Measurements from ENCODE around the gene TSNAXIP1. TPM values are rescaled to one million over a fixed set of nuclear protein-coding genes. Genes with fewer than 3 reads are reported as not detected.

Gene TSNAXIP1
- total RNA-seq, 2 donors from 2014 or later, result 0.39 to 0.86 TPM

DNA sequence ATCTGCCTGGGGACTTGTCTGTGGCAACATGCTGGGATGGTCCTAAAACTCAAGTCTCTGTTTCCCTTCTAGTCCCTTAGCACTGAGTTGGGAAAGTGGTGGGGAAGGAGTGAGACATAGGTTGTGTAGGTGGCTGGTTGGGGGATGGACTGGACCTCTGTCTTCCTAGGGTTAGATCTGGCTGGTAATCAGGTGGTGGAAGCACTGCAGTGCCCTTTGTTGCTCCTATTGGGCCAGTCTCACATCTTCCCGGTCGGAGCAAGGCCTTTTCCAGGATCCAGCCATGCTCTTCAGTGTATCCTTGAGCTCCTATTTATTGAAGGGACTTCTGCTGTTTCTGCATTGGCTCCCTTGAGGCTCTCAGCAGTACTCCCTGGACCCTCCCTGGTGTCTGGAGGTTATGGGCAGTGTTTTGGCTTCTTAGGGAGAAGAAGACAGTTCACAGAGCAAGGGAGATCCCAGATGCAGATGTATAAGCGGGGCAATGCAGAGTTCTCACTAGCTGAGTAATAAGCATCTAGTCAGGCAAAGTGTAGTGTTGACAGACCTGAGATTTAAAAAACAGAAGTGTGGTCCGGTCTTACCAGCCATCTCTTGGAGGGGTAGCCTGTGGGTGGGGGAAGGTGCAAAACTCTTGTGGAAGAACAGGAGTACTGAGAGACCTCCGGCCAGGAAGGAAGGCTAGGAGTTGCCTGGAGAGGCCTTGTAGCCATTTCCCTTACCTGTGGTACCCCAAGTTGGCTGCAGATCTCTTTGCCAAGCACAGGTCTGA is 38.8 kb downstream of the TSNAXIP1 start:
- no peaks in the 10 kb centered on the region for H3K9me3 Mint-ChIP-seq
- H3K36me3 Mint-ChIP-seq (ENCODE audit: insufficient read depth in 2 of 2), result peaks cover 5% of the 10 kb centered on the region in 2 donors
- peaks cover 62% of the 10 kb centered on the region for H3K4me1 Mint-ChIP-seq (ENCODE audit: low read depth)
- no peaks in the 10 kb centered on the region for H3K27me3 Mint-ChIP-seq (ENCODE audit: low read depth)
- no peak for ATAC-seq (replicated peaks in 1 of 2)
- DNase-seq, result no peak
- peak overlapping the region; percentile 98 to 100 for H3K4me3 Mint-ChIP-seq
- peak overlapping the region; percentile 95 for H3K27ac Mint-ChIP-seq

DNA sequence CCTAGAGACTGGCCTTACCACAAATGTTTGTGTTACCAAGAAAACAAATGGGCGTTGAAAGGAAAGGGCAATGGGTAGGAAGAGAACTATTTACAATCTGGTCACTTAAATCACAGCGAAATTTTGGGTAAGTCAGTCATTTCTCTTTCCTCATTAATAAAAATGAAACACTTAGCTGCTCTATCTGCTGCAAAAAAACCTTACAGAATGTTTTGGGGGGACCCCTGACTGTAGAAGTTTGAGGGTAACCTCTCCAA is 39.3 kb downstream of the TSNAXIP1 start:
- H3K4me1 Mint-ChIP-seq (ENCODE audit: low read depth), result peaks cover 62% of the 10 kb centered on the region
- peaks cover 5% of the 10 kb centered on the region in 2 donors for H3K36me3 Mint-ChIP-seq (ENCODE audit: insufficient read depth in 2 of 2)

DNA sequence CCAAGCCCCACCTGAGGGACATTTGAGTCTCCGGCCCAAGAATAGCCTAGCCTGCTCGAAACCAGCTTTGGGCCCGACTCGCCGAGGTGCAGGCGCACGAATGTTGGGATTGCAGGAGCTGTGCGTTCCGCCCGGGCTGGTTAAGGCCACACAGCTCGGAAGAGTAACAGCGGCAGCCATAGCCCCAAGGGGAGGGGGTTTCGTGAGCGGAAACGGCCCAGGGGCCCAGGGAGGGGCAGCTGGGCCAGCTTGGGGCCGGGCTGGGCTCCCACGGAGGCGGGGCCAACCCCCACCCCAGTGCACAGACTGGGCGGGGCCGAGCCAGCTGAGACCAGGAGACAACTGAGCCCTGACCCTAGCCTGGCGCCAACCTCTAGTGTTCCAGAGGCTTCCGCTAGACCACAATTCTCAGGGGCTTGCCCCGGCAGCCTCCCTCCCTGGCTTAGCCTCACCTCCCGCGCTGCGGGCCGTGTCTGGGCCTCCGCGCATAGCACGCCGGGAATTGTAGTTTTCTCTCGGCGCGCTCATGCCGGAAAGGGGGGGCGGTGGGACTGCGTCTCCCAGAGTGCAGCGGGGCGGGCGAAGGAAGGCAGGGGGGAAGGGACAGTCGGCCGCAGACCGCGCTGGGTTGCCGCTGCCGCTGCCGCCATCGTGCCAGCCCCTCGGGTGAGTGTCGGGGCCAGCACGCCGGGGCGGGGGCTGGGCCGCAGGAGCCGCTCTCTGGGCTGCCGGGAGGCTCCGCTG is 39.8 kb downstream of the TSNAXIP1 start, which contains the start of gene NUTF2:
Gene NUTF2 (plus strand): TSS at position 614 of the 744 bp plus-strand sequence. CDS start 18,198 bp downstream, outside the sequence.
- ATAC-seq (replicated peaks in 1 of 2) (peak; percentile 72 to 73), DNase-seq (peak; percentile 97)
- peaks cover 59% of the 10 kb centered on the region for H3K4me1 Mint-ChIP-seq (ENCODE audit: low read depth)
- H3K27ac Mint-ChIP-seq, result peak within 1 kb of the TSS; percentile 95
- H3K36me3 Mint-ChIP-seq (ENCODE audit: insufficient read depth in 2 of 2), result peaks cover 5% of the 10 kb centered on the region in 2 donors
- H3K4me3 Mint-ChIP-seq, result peak within 1 kb of the TSS; percentile 98 to 100
- no peaks in the 10 kb centered on the region for H3K27me3 Mint-ChIP-seq (ENCODE audit: low read depth)
- H3K9me3 Mint-ChIP-seq, result no peaks in the 10 kb centered on the region

More for the DNA sequence above, 39.3 kb downstream of the TSNAXIP1 start:
- Mint-ChIP-seq H3K27ac (peak overlapping the region; percentile 95), H3K4me3 (peak overlapping the region; percentile 98 to 100), H3K27me3 (ENCODE audit: low read depth) (no peaks in the 10 kb centered on the region), H3K9me3 (no peaks in the 10 kb centered on the region)
- ATAC-seq (replicated peaks in 1 of 2), result no peak
- DNase-seq, result no peak

DNA sequence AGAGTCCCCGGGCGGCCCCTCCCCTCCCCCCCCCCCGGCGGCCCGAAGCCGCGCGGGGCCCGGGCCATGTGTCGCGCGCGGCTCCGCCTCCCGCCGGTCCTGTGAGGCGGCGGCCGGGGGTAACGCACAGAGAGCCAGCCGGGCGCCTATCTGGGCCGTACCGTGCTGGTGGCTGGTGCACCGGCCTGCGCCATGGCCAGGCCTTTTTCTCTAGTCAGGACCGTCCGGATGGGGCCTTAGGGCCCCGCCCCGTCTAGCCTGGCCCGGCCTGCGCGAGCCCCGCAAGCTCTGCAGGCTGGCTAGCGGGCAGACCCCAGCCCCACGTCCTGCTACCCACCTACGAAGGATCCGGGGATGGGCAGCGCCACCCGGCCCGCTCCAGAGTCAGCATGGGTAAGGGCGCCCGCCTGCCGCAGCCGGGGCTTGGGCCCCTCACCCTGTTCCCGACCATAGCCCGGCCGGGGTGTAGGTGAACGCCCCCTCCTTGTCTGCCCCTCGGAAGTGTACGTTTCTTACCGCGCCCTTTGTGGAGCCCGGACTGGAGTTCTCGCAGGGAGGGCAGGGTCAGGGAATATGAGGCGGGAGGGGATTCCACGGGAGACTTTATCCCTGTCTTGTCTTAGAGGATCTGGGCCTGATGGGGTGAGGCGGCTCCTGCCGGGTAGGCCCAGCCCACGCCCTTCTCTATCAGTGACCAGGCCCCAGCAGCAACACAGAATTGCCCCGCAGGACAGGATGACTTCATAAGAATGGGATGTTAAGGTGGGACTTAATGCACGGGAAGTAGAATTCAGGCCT is 40.6 kb downstream of the TSNAXIP1 start, which contains the start of gene CENPT:
Gene CENPT (minus strand): TSS at position 630 of the 798 bp plus-strand sequence. CDS start 13,834 bp downstream, outside the sequence.
- Mint-ChIP-seq H3K4me3 (peak within 1 kb of the TSS; percentile 98 to 100), H3K27me3 (ENCODE audit: low read depth) (no peaks in the 10 kb centered on the region), H3K4me1 (ENCODE audit: low read depth) (peaks cover 57% of the 10 kb centered on the region), H3K27ac (peak within 1 kb of the TSS; percentile 82), H3K9me3 (no peaks in the 10 kb centered on the region), H3K36me3 (ENCODE audit: insufficient read depth in 2 of 2) (peaks cover 5% of the 10 kb centered on the region in 2 donors)
- no peak for DNase-seq
- peak; percentile 48 to 50 for ATAC-seq (replicated peaks in 1 of 2)

DNA sequence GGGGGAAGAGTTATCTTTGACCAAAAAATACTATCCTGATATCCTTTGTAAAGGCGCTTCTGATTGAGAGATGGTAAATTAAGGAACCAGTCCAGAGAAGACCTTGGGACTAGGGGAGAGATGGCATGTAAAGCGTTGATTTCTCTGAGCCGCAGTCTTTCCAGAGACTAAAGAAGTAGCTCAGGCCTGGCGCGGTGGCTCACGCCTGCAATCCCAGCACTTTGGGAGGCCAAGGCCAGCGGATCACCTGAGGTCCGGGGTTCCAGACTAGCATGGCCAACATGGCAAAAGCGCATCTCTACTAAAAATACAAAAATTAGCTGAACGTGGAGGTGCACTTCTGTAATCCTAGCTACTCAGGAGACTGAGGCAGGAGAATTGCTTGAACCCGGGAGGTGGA is 41.4 kb downstream of the TSNAXIP1 start:
- H3K27me3 Mint-ChIP-seq (ENCODE audit: low read depth), result no peaks in the 10 kb centered on the region
- no peak for ATAC-seq (replicated peaks in 1 of 2)
- peak overlapping the region; percentile 82 to 84 for H3K4me3 Mint-ChIP-seq
- H3K4me1 Mint-ChIP-seq (ENCODE audit: low read depth), result peaks cover 51% of the 10 kb centered on the region
- no peaks in the 10 kb centered on the region for H3K9me3 Mint-ChIP-seq
- no peak for DNase-seq
- no peak overlapping the region for H3K27ac Mint-ChIP-seq
- H3K36me3 Mint-ChIP-seq (ENCODE audit: insufficient read depth in 2 of 2), result peaks cover 4 to 5% of the 10 kb centered on the region in 2 donors

DNA sequence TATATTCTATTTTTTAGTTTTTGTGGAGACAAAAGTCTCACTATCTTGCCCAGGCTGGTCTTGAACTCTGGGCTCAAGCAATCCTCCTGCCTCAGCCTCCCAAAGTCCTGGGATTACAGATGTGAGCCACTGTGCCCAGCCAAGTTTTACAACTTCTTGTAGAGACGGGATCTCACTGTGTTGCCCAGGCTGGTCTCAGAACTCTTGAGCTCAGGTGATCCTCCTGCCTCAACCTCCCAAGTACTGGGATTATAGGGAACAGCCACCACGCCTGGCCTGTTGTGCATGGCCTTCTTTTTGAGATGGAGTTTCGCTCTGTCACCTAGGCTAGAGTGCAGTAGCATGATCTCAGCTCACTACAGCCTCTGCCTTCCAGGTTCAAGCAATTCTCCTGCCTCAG is 47.0 kb downstream of the TSNAXIP1 start:
- H3K27ac Mint-ChIP-seq, result no peak overlapping the region
- DNase-seq (no peak), ATAC-seq (replicated peaks in 1 of 2) (no peak)
- H3K4me1 Mint-ChIP-seq (ENCODE audit: low read depth), result peaks cover 48% of the 10 kb centered on the region
- no peaks in the 10 kb centered on the region for H3K27me3 Mint-ChIP-seq (ENCODE audit: low read depth)
- H3K9me3 Mint-ChIP-seq, result no peaks in the 10 kb centered on the region
- H3K4me3 Mint-ChIP-seq, result no peak overlapping the region
- peaks cover 0 to 5% of the 10 kb centered on the region in 2 donors for H3K36me3 Mint-ChIP-seq (ENCODE audit: insufficient read depth in 2 of 2)

DNA sequence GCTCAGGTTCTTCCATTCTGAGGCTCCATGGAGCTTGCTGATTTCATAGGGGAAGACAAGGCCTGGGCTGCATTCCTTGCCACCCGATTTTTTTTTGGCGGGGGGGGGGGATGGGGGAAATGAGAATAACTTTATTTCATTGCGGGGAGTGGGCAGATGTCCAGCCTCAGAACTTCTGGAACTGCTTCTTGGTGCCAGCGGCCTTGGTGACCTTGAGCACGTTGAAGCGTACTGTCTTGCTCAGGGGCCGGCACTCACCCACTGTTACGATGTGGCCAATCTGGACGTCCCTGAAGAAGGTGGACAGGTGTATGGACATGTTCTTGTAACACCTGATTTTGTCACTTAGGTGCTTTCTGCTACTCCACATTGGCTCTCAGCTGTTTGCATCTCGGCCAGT is 49.1 kb downstream of the TSNAXIP1 start:
- no peaks in the 10 kb centered on the region for H3K27me3 Mint-ChIP-seq (ENCODE audit: low read depth)
- no peak overlapping the region for H3K27ac Mint-ChIP-seq
- ATAC-seq (replicated peaks in 1 of 2) (no peak), DNase-seq (no peak)
- peaks cover 41% of the 10 kb centered on the region for H3K4me1 Mint-ChIP-seq (ENCODE audit: low read depth)
- H3K9me3 Mint-ChIP-seq, result no peaks in the 10 kb centered on the region
- H3K4me3 Mint-ChIP-seq, result no peak overlapping the region
- peaks cover 0 to 4% of the 10 kb centered on the region in 2 donors for H3K36me3 Mint-ChIP-seq (ENCODE audit: insufficient read depth in 2 of 2)

DNA sequence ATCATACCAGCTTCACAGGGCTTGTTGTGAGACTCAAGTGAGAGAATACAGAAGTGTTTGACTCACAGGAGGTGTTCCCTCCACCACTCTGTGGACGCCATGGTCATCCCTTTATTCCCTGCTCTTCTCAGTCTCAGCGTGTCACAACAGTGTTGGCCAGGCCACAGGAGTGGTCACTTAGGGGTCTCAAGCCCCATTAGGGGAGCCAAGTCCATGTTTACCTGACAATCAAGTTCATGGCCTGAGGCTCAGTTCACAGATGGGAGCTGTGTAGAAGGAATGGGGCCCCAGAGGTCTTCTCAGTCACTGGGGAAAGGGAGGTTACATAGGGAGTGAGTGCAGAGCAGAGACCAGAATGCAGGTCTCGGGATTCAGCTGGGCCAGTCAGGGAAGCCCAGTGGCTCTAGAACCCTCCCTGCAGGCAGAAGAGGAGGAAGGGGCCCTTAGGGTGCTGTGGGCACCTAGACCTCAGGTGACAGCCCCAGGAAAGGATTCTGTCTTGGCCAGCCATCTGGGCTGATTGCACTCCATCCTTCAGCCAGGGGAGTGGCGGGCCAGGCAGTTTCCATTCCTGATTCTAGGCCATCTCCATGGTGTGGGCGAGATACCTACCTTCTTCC is 50.3 kb downstream of the TSNAXIP1 start:
- no peak overlapping the region for H3K4me3 Mint-ChIP-seq
- no peaks in the 10 kb centered on the region for H3K9me3 Mint-ChIP-seq
- H3K27me3 Mint-ChIP-seq (ENCODE audit: low read depth), result no peaks in the 10 kb centered on the region
- ATAC-seq (replicated peaks in 1 of 2) (no peak), DNase-seq (no peak)
- peaks cover 0 to 4% of the 10 kb centered on the region in 2 donors for H3K36me3 Mint-ChIP-seq (ENCODE audit: insufficient read depth in 2 of 2)
- H3K27ac Mint-ChIP-seq, result peak overlapping the region; percentile 60
- peaks cover 46% of the 10 kb centered on the region for H3K4me1 Mint-ChIP-seq (ENCODE audit: low read depth)

DNA sequence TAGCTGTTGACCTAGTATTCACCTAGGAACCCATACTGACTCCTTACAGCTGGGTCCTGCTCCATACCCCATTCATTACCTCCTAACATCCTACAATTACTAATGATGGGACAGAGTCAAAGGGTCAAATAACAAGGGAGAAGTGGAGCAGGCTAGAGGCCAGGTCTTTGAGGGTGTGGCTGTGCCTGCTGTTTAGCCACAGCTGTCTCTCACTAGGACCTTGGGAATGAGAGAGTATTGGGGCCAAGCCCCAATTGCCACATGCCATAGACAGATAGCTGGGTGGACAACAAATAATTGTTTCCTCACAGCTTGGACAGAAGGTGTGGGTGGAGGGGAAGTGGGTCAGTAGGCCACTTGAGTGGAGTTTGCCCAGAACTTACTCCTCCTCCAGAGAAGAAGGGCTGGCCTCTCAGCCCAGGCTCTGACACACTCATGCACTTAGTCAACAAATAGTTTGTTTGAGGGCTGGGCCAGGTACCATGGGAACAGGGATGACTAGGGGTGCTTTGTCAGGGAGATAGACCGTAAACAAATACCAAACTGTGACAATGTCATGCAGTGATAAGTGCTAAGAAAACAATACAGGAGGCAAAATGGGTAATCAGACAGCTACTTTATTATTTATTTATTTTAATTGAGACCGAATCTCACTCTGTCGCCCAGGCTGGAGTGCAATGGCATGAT is 51.0 kb downstream of the TSNAXIP1 start:
- no peak overlapping the region for H3K4me3 Mint-ChIP-seq
- no peak overlapping the region for H3K27ac Mint-ChIP-seq
- H3K9me3 Mint-ChIP-seq, result no peaks in the 10 kb centered on the region
- ATAC-seq (replicated peaks in 1 of 2) (peak; percentile 89 to 96), DNase-seq (peak in 1 of 2 donors; percentile 32)
- H3K27me3 Mint-ChIP-seq (ENCODE audit: low read depth), result no peaks in the 10 kb centered on the region
- H3K36me3 Mint-ChIP-seq (ENCODE audit: insufficient read depth in 2 of 2), result peaks cover 0 to 4% of the 10 kb centered on the region in 2 donors
- peaks cover 47% of the 10 kb centered on the region for H3K4me1 Mint-ChIP-seq (ENCODE audit: low read depth)

DNA sequence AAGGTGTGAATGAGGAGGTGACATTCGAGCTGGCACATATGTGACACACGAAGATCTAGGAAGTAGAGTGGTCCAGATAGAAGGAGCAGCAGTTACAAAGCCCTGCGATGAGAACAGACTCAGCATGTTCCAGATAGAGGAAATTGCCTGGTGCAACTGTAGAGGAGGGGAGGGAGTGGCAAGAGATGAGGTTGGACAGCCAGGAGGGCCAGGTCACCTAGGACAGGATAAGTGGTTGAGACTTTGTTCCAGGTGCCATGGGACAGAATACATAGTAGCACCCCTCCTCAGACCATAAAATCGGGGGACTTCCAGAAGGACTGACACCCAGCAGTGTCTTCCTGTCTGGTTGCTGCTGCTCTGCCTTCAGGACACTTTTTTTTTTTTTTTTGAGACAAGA is 51.8 kb downstream of the TSNAXIP1 start:
- no peak overlapping the region for H3K27ac Mint-ChIP-seq
- H3K36me3 Mint-ChIP-seq (ENCODE audit: insufficient read depth in 2 of 2), result peaks cover 0 to 4% of the 10 kb centered on the region in 2 donors
- DNase-seq (no peak), ATAC-seq (replicated peaks in 1 of 2) (no peak)
- no peaks in the 10 kb centered on the region for H3K9me3 Mint-ChIP-seq
- peaks cover 47% of the 10 kb centered on the region for H3K4me1 Mint-ChIP-seq (ENCODE audit: low read depth)
- no peaks in the 10 kb centered on the region for H3K27me3 Mint-ChIP-seq (ENCODE audit: low read depth)
- H3K4me3 Mint-ChIP-seq, result no peak overlapping the region

DNA sequence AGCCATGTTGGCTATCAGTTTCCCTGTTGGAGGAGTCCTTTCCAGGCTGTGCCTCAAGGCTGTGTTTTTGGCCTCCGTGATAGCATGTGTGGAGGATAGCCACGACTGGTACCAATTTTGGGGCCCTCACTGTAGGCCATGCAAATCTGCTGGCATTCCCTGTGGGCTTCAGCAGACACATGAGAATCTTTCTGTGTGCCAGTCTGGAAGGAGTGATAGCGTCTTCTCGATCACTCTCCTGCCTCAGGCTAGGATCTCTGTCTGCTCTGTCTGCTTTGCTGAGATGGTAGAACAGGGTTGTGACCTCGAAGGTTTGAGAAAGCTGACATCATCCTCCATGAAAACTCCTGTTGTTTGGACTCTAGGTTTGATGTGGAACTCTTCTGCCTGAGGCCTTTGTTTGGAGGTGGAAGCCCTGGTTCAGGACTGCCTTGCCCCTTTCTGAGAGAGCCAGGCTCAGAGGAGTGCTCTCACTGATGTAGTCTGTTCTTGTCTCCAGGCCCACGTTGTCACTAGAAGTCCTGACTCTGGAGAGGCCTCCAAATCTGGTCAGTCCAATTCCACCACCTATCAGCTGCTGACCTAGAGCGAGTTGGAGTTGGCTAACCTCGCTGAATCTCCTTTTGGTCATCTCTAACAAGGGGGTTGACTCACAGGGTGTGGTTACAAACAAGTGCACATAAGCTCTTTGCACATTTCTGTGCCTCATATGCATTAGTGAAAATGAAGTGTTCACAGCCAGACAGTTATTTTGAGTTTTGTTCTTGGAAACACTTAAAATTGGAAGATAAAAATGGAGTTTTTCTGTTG is 54.1 kb downstream of the TSNAXIP1 start:
- H3K27ac Mint-ChIP-seq, result peak overlapping the region; percentile 8
- ATAC-seq (replicated peaks in 1 of 2), result no peak
- H3K9me3 Mint-ChIP-seq, result no peaks in the 10 kb centered on the region

More for the DNA sequence above, 54.1 kb downstream of the TSNAXIP1 start:
- Mint-ChIP-seq H3K4me1 (ENCODE audit: low read depth) (peaks cover 32% of the 10 kb centered on the region), H3K36me3 (ENCODE audit: insufficient read depth in 2 of 2) (peaks cover 0 to 1% of the 10 kb centered on the region in 2 donors), H3K4me3 (no peak overlapping the region), H3K27me3 (ENCODE audit: low read depth) (no peaks in the 10 kb centered on the region)
- no peak for DNase-seq

Data from activated T-cell treated with anti-CD3 and anti-CD28 coated beads, Interleukin-2, amount 50 U/mL, for 72 hours (primary cell).